Testis (tissue), 3 donors: ENCODE measurements around the gene PBXIP1. TPM values are rescaled to one million over a fixed set of nuclear protein-coding genes. Genes with fewer than 3 reads are reported as not detected.

Experiments
- DNase-seq: peaks from one replicate; pipeline ENCODE4 v3.0.0-alpha.2; 2019
- H3K27ac ChIP-seq, 2 donors: fragments of 200-600 bp; sonication (generic); one replicate each; pipeline ENCODE4 v1.5.1; 2019
- H3K27me3 ChIP-seq: fragments of 200-600 bp; sonication (generic); one replicate; pipeline ENCODE4 v1.5.1; 2019
- H3K36me3 ChIP-seq: fragments of 200-600 bp; sonication (generic); one replicate; pipeline ENCODE4 v1.5.1; 2017; ENCODE audit warnings: low read depth; ENCODE audit errors: missing control alignments
- H3K4me1 ChIP-seq: fragments of 200-600 bp; sonication (generic); one replicate; pipeline ENCODE4 v1.5.1; 2019
- H3K4me3 ChIP-seq, 2 donors: fragments of 200-600 bp; sonication (generic); one replicate each; pipeline ENCODE4 v1.5.1; 2017 to 2019
- H3K9me3 ChIP-seq: fragments of 200-600 bp; sonication (generic); one replicate; pipeline ENCODE4 v1.5.1; 2017
- POLR2A ChIP-seq: fragments of 450-650 bp; IDR thresholded peaks from one replicate; pipeline ENCODE4 v1.6.1; 2017; ENCODE audit warnings: antibody characterized with exemption, mild to moderate bottlenecking, moderate library complexity
- WGBS, 2 donors: methylation state at CpG; one replicate each; pipeline ENCODE4 v1.1.5; 2018; 5-methylcytosine and 5-hydroxymethylcytosine counted together
- intact Hi-C: fragments of 100-400 bp; cut with DNase I; formaldehyde crosslinking; loops from one replicate; pipeline ENCODE4 v1.15.1; 2023; ENCODE audit warnings: low total_unique reads
- polyA plus RNA-seq: library from polyadenylated mRNA; stranded (reverse); fragments of 350-450 nt; fragmentation: Illumina TruSeq; extraction: RNeasy Lipid Tissue Mini Kit (QIAGEN cat#74804); gene quantifications from one replicate; pipeline ENCODE4 v1.2.3, GENCODE V29; 2014; ENCODE audit warnings: low read depth, low replicate concordance; ENCODE audit not compliant: insufficient read depth
- total RNA-seq, 2 donors: library from RNA; depleted of rRNA; stranded (reverse); fragments of >200 nt; gene quantifications; one replicate each; pipeline ENCODE4 v1.2.3, GENCODE V29; 2016
- TF ChIP-seq, protein P1 (sequence below), 3 experiments: fragments of 450-650 bp in 2 of 3; fragments of 200-600 bp in 1 of 3; sonication (generic) in 1 of 3; IDR thresholded peaks; one replicate each; pipeline ENCODE4 v1.5.1; 2016 to 2019; ENCODE audit warnings: antibody characterized with exemption in 3 of 3, mild to moderate bottlenecking in 2 of 3, moderate library complexity in 1 of 3

Gene PBXIP1
- total and polyA plus RNA-seq, 3 donors from 2014 or later, result 84.1 to 111 (median 87.1) TPM

DNA sequence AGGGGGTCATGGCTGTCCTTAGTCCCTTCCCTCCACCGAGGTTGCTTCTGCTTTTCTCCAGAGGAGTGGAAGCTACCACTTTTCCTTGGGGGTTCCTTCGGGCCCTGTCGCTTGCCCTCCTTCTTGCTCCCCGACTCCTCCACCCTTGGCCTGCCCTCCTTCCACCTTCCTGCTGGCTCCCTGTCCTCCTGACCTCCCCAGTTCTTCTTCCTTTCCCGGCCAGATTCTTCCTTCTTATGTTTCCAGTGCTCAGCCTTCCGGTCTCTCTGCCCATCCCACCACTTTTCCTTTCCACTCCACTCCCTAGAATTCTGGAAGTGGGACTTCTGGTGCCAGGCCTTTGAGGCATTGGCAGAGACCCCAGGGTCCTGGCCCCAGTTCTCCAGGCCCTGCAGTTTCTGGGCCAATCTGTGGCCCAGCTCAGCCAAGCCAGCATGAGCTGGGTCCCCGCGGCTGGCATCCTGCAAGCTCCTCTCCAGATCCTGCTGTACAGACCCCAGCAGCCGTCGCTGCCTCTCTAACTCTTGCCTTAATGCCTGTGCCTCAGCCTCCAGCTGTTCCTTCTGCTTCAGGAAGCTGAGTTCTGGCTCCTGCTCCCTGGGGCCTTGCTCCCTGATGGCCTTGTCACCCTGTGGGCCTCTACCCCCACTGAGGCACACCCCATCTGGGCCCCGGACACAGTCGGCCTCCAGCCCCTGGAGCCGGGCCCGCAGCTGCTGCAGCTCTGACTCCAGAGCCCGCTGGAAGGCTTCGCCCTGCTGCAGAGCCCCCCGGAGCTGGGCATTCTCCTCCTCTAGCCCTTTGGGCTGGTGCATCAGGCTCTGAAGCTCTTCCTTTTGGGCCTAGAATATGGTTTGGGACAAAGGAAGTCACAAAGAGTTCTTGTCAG, 9.7 kb downstream of the PBXIP1 start:
- H3K4me1 ChIP-seq, result peaks cover 32% of the 10 kb centered on the region
- DNase-seq, result no peak
- H3K36me3 ChIP-seq, result no peaks in the 10 kb centered on the region
- intact Hi-C loops, result no loop called here
- no peaks in the 10 kb centered on the region for H3K27me3 ChIP-seq
- TF ChIP-seq POLR2A, result no peak
- TF ChIP-seq, protein P1, sequence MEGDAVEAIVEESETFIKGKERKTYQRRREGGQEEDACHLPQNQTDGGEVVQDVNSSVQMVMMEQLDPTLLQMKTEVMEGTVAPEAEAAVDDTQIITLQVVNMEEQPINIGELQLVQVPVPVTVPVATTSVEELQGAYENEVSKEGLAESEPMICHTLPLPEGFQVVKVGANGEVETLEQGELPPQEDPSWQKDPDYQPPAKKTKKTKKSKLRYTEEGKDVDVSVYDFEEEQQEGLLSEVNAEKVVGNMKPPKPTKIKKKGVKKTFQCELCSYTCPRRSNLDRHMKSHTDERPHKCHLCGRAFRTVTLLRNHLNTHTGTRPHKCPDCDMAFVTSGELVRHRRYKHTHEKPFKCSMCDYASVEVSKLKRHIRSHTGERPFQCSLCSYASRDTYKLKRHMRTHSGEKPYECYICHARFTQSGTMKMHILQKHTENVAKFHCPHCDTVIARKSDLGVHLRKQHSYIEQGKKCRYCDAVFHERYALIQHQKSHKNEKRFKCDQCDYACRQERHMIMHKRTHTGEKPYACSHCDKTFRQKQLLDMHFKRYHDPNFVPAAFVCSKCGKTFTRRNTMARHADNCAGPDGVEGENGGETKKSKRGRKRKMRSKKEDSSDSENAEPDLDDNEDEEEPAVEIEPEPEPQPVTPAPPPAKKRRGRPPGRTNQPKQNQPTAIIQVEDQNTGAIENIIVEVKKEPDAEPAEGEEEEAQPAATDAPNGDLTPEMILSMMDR (IDR thresholded peaks at IDR 0.05), result no peak
- 65 to 72% methylated on average over 15 to 17 of the region's 17 CpGs for WGBS, 2 donors
- no peaks in the 10 kb centered on the region for H3K9me3 ChIP-seq
- H3K27ac ChIP-seq, result no peak overlapping the region
- no peak overlapping the region for H3K4me3 ChIP-seq

DNA sequence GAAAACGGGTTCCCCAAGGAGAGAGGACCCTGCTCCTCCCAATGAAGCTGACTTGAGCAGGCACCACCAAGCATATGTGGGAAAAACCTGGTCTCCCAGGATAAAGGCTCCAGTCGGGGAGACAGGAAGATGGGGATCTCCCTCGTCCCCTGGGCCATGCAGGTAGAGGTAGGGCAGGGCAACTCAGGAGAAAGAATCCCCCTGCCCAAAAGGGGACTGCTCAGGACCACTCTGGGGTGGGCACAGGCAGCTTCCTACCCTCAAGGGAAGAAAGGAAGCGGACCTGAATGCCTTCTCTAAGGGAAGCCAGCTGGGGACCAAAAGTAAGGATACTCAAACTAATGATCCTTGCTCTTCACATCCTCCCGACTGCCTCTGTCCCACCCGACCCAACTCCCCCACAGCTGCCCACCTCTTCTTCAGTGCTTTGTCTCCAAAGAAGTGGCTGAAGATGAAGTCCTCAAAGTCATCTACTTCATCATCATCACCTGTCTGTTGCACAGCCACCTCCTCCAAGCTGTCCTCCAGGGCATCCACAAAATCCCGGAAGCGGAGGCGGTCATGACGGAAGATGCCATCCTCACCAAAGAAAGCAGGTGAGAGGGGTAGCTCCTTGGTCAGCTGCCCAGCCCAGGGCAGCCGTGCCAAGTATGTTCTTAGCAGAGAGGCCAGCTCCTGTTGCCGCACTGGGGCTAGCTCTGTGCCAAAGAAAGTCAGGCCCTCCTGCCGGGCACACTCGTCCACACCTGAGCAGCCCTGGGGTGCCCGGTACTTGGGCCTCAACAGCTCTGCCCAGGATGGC, 10.5 kb downstream of the PBXIP1 start:
- no peak for DNase-seq
- Histone ChIP-seq H3K9me3 (no peaks in the 10 kb centered on the region), H3K4me1 (peaks cover 37% of the 10 kb centered on the region), H3K27me3 (no peaks in the 10 kb centered on the region), H3K27ac (peak overlapping the region in 1 of 2 donors; percentile 56), H3K4me3 (no peak overlapping the region), H3K36me3 (no peaks in the 10 kb centered on the region)
- intact Hi-C loops, result no loop called here
- 79 to 86% methylated on average over 11 to 15 of the region's 15 CpGs for WGBS, 2 donors
- TF ChIP-seq POLR2A, result no peak
- TF ChIP-seq, protein P1 (IDR thresholded peaks at IDR 0.05), result no peak

DNA sequence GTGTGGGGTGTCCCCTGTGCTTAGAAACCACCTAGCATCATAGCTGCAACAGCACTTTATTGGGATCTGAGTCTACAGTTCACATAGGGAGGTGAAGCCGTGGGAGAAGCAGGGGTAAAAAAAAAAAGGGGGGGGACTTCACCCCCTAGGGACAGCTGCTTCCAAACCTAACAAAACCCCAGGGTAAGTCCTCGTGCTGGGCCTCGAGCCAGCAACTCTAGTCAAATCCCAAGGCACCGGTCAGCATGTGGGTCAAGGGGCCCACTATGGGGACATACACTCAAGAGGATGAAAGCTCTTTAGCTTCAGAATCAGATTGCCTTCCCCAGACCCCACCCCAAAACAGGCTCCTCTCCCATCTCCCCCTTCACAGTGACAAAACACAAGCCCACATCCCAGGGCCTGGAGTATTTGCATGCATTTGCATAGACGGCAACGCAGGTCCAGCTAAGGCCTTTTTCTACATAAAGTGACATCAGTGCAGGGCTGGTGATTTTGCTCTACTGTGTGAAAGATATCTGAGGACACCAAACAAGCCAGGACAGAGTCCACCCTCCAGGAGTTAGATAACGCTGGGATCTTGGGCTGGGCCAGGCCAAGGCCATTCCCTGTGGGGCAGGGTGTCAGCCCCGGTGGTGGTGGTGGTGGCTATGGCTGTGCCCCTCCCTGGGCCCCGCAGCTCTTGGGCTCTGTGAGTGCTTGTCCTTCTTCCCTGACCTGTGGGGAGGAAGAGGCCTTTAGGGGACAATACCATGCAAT, 11.3 kb downstream of the PBXIP1 start:
- no peak for DNase-seq

DNA sequence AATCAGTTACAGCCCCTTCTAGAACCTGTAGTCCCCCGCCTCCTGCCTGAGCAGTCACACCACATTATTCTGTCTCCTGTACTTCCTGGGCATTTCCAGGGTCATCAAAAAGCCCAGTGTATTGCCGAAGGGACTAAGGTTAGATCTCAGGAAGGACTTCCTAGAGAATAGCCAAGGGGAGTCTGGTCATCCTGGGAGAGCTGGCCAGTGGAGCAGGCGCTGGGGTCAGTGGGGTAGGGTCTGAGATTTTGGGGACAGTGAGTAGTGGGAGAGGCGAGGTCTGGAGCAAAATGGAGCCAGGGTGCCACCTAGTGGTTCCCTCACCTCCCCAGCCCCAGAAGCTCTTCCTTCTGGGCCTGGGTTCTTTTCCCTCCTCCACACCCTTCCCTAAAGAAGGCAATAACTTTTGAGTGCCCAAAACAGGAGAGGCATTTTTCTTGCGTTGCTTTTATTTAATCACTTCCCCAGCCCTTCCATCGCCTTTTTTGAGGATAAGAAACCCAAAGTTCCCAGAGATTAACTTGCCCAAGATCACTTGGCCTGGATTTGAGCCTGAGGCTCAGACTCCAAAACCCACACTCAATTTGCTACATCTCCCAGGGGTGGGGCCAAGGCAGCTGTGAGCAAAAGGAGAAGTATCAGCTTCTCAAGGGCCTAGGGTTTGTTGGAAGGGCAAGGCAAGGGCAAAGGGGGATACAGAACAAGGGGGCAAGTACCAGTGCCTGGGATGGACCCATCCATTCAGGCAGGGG, 12.1 kb downstream of the PBXIP1 start:
- TF ChIP-seq POLR2A, result no peak
- TF ChIP-seq, protein P1 (IDR thresholded peaks at IDR 0.05), result peak; percentile 38 to 63 (median 57)
- DNase-seq, result peak; percentile 52
- H3K9me3 ChIP-seq, result no peaks in the 10 kb centered on the region
- no peaks in the 10 kb centered on the region for H3K27me3 ChIP-seq
- intact Hi-C loops, result no loop called here
- 54 to 68% methylated on average over 6 of the region's 6 CpGs for WGBS, 2 donors
- peak overlapping the region in 1 of 2 donors; percentile 56 for H3K27ac ChIP-seq
- no peaks in the 10 kb centered on the region for H3K36me3 ChIP-seq
- H3K4me1 ChIP-seq, result peaks cover 49% of the 10 kb centered on the region
- H3K4me3 ChIP-seq, result no peak overlapping the region

More for the DNA sequence above, 11.3 kb downstream of the PBXIP1 start:
- 32 to 47% methylated on average over 8 to 9 of the region's 9 CpGs for WGBS, 2 donors
- TF ChIP-seq, protein P1 (IDR thresholded peaks at IDR 0.05), result no peak
- TF ChIP-seq POLR2A, result no peak
- intact Hi-C loops, result no loop called here
- Histone ChIP-seq H3K27me3 (no peaks in the 10 kb centered on the region), H3K9me3 (no peaks in the 10 kb centered on the region), H3K4me1 (peaks cover 43% of the 10 kb centered on the region), H3K4me3 (no peak overlapping the region), H3K36me3 (no peaks in the 10 kb centered on the region), H3K27ac (peak overlapping the region in 1 of 2 donors; percentile 56)
